Common myeloid progenitor, CD34-positive (primary cell): ENCODE data around the gene SRRT.
A peak's percentile ranks its signal among the peaks of the same experiment; 100 is the strongest.
"Not testable (repeated sequence)": the region's sequence is repeated elsewhere in the genome, so short reads cannot be mapped to it uniquely, and the experiment has no call there.

ENCODE experiments used
- CTCF ChIA-PET: fragments of 350-600 bp; sonication (Branson Sonifier 250); formaldehyde crosslinking; loops from one replicate; lab custom pipeline; 2021; ENCODE audit warnings: antibody characterized with exemption; lab: Charles Lee
- POLR2A ChIA-PET: fragments of 350-600 bp; sonication (Branson Sonifier 250); formaldehyde crosslinking; loops from one replicate; lab custom pipeline; 2021; ENCODE audit warnings: antibody characterized with exemption; lab: Charles Lee
- DNase-seq, 3 donors: peaks; one replicate each; pipeline versions ENCODE4 v3.0.0 to v3.0.0-alpha.2; 2013
- H3K27ac ChIP-seq, 2 experiments: 1 replicate in 1 of 2; 2 replicates in 1 of 2; pipeline ENCODE4 v1.7.0; 2013; ENCODE audit warnings: inconsistent platforms in 2 of 2, low read length in 2 of 2, mild to moderate bottlenecking in 2 of 2, low read depth in 1 of 2, moderate library complexity in 1 of 2; ENCODE audit not compliant: severe bottlenecking in 2 of 2, insufficient read depth in 1 of 2, poor library complexity in 1 of 2
- H3K27me3 ChIP-seq, 5 experiments: replicated peaks in 2 of 5; 1 replicate in 3 of 5; 2 replicates in 2 of 5; pipeline versions ENCODE4 v1.6.1 to v1.7.0; 2013; ENCODE audit warnings: low read length in 4 of 5, mild to moderate bottlenecking in 2 of 5, moderate library complexity in 2 of 5, inconsistent platforms in 1 of 5; ENCODE audit not compliant: insufficient read depth in 5 of 5, control insufficient read depth in 4 of 5
- H3K36me3 ChIP-seq, 4 experiments: 1 replicate in 2 of 4; 2 replicates in 2 of 4; pipeline versions ENCODE4 v1.6.1 to v1.7.0; 2013; ENCODE audit warnings: low read length in 3 of 4, control low read depth in 1 of 4, mild to moderate bottlenecking in 1 of 4; ENCODE audit not compliant: control insufficient read depth in 4 of 4, insufficient read depth in 4 of 4
- H3K4me1 ChIP-seq, 4 experiments: 1 replicate in 3 of 4; 2 replicates in 1 of 4; pipeline versions ENCODE4 v1.6.1 to v1.7.1; 2013; ENCODE audit warnings: low read length in 3 of 4, mild to moderate bottlenecking in 3 of 4, control low read depth in 1 of 4, inconsistent platforms in 1 of 4, moderate library complexity in 1 of 4; ENCODE audit not compliant: control insufficient read depth in 4 of 4, insufficient read depth in 4 of 4; ENCODE audit errors: control extremely low read depth in 1 of 4
- H3K4me3 ChIP-seq, 7 experiments: 1 replicate in 4 of 7; 2 replicates in 3 of 7; pipeline versions ENCODE4 v1.5.1 to v1.7.0; 2013; ENCODE audit warnings: mild to moderate bottlenecking in 7 of 7, low read length in 6 of 7, moderate library complexity in 6 of 7, inconsistent platforms in 2 of 7, low read depth in 2 of 7, control low read depth in 1 of 7; ENCODE audit not compliant: insufficient read depth in 4 of 7, control insufficient read depth in 1 of 7; ENCODE audit errors: extremely low read depth in 1 of 7
- H3K9me3 ChIP-seq, 5 experiments: 1 replicate in 4 of 5; 2 replicates in 1 of 5; pipeline versions ENCODE4 v1.6.1 to v1.7.1; 2013; ENCODE audit warnings: low read length in 4 of 5, mild to moderate bottlenecking in 2 of 5, inconsistent platforms in 1 of 5, low read depth in 1 of 5, moderate library complexity in 1 of 5; ENCODE audit not compliant: control insufficient read depth in 4 of 5, insufficient read depth in 2 of 5; ENCODE audit errors: control extremely low read depth in 1 of 5
- WGBS: methylation state at CpG from one replicate; pipeline ENCODE4 v1.1.5; 2013; ENCODE audit not compliant: insufficient coverage; 5-methylcytosine and 5-hydroxymethylcytosine counted together

The SRRT gene

GRCh38 chr7:100911484-100911883 is 36.6 kb downstream of the SRRT start:
- H3K9me3 ChIP-seq, result peaks cover 0 to 2% (median 0%) of the 10 kb centered on the region in 5 experiments
- H3K36me3 ChIP-seq, result no peaks in the 10 kb centered on the region
- no peak for DNase-seq
- H3K4me3 ChIP-seq, result no peak overlapping the region
- no peak overlapping the region for H3K27ac ChIP-seq
- WGBS, result 100% methylated on average over 3 of the region's 3 CpGs
- H3K27me3 ChIP-seq, result no peaks in the 10 kb centered on the region
- ChIA-PET POLR2A (interaction anchor here (0.7 kb wide), 1 partner anchor 626 kb away, joined by 5 read pairs; no protein-coding TSS in a partner anchor), CTCF (interaction anchor here (1.1 to 1.7 kb wide), 2 partner anchors 10 to 13 kb away, joined by 3 to 4 read pairs; no protein-coding TSS in a partner anchor)
- no peaks in the 10 kb centered on the region for H3K4me1 ChIP-seq

- Histone ChIP-seq H3K4me1 (no peaks in the 10 kb centered on the region), H3K4me3 (no peak overlapping the region), H3K36me3 (no peaks in the 10 kb centered on the region), H3K27ac (no peak overlapping the region), H3K27me3 (no peaks in the 10 kb centered on the region), H3K9me3 (no peaks in the 10 kb centered on the region)
- WGBS, result 86% methylated on average over 6 of the region's 15 CpGs
- POLR2A ChIA-PET, result no interaction called here
- CTCF ChIA-PET, result no interaction called here
- no peak for DNase-seq
Measured at GRCh38 chr7:100914208-100914878, 39.4 kb downstream of the SRRT start.

GRCh38 chr7:100914879-100915447 is 40.1 kb downstream of the SRRT start:
- no peaks in the 10 kb centered on the region for H3K9me3 ChIP-seq
- H3K27ac ChIP-seq, result no peak overlapping the region
- 93% methylated on average over 7 of the region's 8 CpGs for WGBS
- POLR2A ChIA-PET, result no interaction called here
- no peaks in the 10 kb centered on the region for H3K36me3 ChIP-seq
- no peak overlapping the region for H3K4me3 ChIP-seq
- CTCF ChIA-PET, result no interaction called here
- no peaks in the 10 kb centered on the region for H3K27me3 ChIP-seq
- peak in 2 of 3 donors; percentile 38 to 43 for DNase-seq
- no peaks in the 10 kb centered on the region for H3K4me1 ChIP-seq

GRCh38 chr7:100919335-100919734 is 44.4 kb downstream of the SRRT start:
- H3K4me1 ChIP-seq, DNase-seq, H3K9me3 ChIP-seq, H3K27ac ChIP-seq, H3K4me3 ChIP-seq, H3K36me3 ChIP-seq, POLR2A ChIA-PET, CTCF ChIA-PET, H3K27me3 ChIP-seq: not testable (repeated sequence)
- WGBS, result 80% methylated on average over 2 of the region's 5 CpGs

- CTCF ChIA-PET, result not testable (repeated sequence)
- WGBS, result 93% methylated on average over 8 of the region's 9 CpGs
Measured at GRCh38 chr7:100919779-100920437, 45.0 kb downstream of the SRRT start.

GRCh38 chr7:100921039-100921438 is 46.1 kb downstream of the SRRT start:
- H3K36me3 ChIP-seq, result no peaks in the 10 kb centered on the region
- peaks cover 0 to 2% (median 0%) of the 10 kb centered on the region in 5 experiments for H3K9me3 ChIP-seq
- ChIA-PET POLR2A (no interaction called here), CTCF (no interaction called here)
- no peak overlapping the region for H3K27ac ChIP-seq
- H3K4me3 ChIP-seq, result no peak overlapping the region
- H3K4me1 ChIP-seq, result no peaks in the 10 kb centered on the region
- DNase-seq, result no peak
- H3K27me3 ChIP-seq, result peaks cover 0 to 7% (median 3%) of the 10 kb centered on the region in 5 experiments

More at GRCh38 chr7:100919779-100920437, 45.0 kb downstream of the SRRT start:
- H3K9me3 ChIP-seq, H3K4me3 ChIP-seq, H3K27ac ChIP-seq, H3K36me3 ChIP-seq, H3K4me1 ChIP-seq, POLR2A ChIA-PET, H3K27me3 ChIP-seq, DNase-seq: not testable (repeated sequence)

GRCh38 chr7:100923616-100924015 is 48.7 kb downstream of the SRRT start:
- H3K27me3 ChIP-seq, H3K9me3 ChIP-seq, H3K36me3 ChIP-seq, H3K27ac ChIP-seq, CTCF ChIA-PET, POLR2A ChIA-PET, DNase-seq, H3K4me3 ChIP-seq, H3K4me1 ChIP-seq: not testable (repeated sequence)
- 68% methylated on average over 2 of the region's 4 CpGs for WGBS
